ENCODE measurements around the gene SEMA5A. TPM values are rescaled to one million over a fixed set of nuclear protein-coding genes. Genes with fewer than 3 reads are reported as not detected.

The SEMA5A gene
- total RNA-seq, 1 experiment from 2014 or later = 0.15 TPM

- in situ Hi-C loops (cut with HindIII; ENCODE audit: low pct_unique_long_range_greater_than_20kb, low sequenced_read_pairs) = no loop called here
- no peak for TF ChIP-seq CTCF (IDR thresholded peaks at IDR 0.05)
- TF ChIP-seq POLR2AphosphoS5 (IDR thresholded peaks at IDR 0.05; ENCODE audit: low read depth, low read length) = no peak
- no peak for TF ChIP-seq REST (IDR thresholded peaks at IDR 0.05; ENCODE audit: insufficient read depth in 1 of 2, low read depth in 2 of 2, low read length in 1 of 2)
- TF ChIP-seq SIN3A (IDR thresholded peaks at IDR 0.05; ENCODE audit: borderline replicate concordance, insufficient read depth, low read depth, low read length) = no peak
- TF ChIP-seq TCF7L2 (IDR thresholded peaks at IDR 0.05; ENCODE audit: low read depth, low read length) = no peak
- DNase-seq (ENCODE audit: low read depth, low spot score) (no peak), ATAC-seq (no peak)
- no peaks in the 10 kb centered on the region for H3K4me1 ChIP-seq (ENCODE audit: control insufficient read depth, insufficient read depth, low read length)
- no TSS peak for BruUV-seq (replicated peaks)
- H3K4me3 ChIP-seq (ENCODE audit: low read depth in 2 of 2, low read length in 2 of 2) = no peak overlapping the region
- intact Hi-C loops (cut with micrococcal nuclease; ENCODE audit: unreplicated experiment) = no loop called here
- POLR2A ChIA-PET = no interaction called here
- no peaks in the 10 kb centered on the region for H3K27me3 ChIP-seq (ENCODE audit: control insufficient read depth, insufficient read depth, low read length)
- H3K27ac ChIP-seq (ENCODE audit: low read length) = no peak overlapping the region
- no peaks in the 10 kb centered on the region for H3K9me3 ChIP-seq (ENCODE audit: control insufficient read depth, insufficient read depth, low read depth, low read length)
- CTCF ChIA-PET = no interaction called here
- H3K36me3 ChIP-seq (ENCODE audit: control insufficient read depth, insufficient read depth, low read length) = no peaks in the 10 kb centered on the region
These were observed 442.6 kb downstream of the SEMA5A start for GRCh38 chr5:9103290-9103689.

DNA sequence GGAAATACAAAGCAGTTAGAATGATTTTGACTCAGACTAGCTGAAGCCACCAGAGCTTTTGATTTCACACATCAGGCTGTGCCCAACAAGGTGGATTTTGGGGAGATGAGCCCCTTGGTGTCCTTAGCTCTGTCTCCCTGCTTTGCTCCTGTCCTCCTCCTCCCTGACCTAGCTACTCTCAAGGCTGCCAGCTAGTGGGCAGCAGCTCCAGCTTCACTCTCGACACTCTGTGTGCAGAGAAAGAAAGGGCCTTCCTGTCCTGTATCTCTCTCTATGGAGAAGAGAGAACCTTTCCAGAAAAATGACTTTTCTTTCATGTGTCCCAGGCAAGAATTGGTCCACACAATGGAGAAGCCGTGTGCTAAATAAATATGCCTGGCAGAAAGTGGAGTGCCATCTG, 446.2 kb downstream of the SEMA5A start:
- intact Hi-C loops (cut with micrococcal nuclease; ENCODE audit: unreplicated experiment) (no loop called here), in situ Hi-C loops (cut with HindIII; ENCODE audit: low pct_unique_long_range_greater_than_20kb, low sequenced_read_pairs) (no loop called here)
- Histone ChIP-seq H3K9me3 (ENCODE audit: control insufficient read depth, insufficient read depth, low read depth, low read length) (no peaks in the 10 kb centered on the region), H3K27me3 (ENCODE audit: control insufficient read depth, insufficient read depth, low read length) (no peaks in the 10 kb centered on the region), H3K36me3 (ENCODE audit: control insufficient read depth, insufficient read depth, low read length) (no peaks in the 10 kb centered on the region), H3K27ac (ENCODE audit: low read length) (no peak overlapping the region), H3K4me1 (ENCODE audit: control insufficient read depth, insufficient read depth, low read length) (no peaks in the 10 kb centered on the region), H3K4me3 (ENCODE audit: low read depth in 2 of 2, low read length in 2 of 2) (no peak overlapping the region)
- no peak for DNase-seq (ENCODE audit: low read depth, low spot score)
- no peak for ATAC-seq
- CTCF ChIA-PET = no interaction called here
- TF ChIP-seq SIN3A (IDR thresholded peaks at IDR 0.05; ENCODE audit: borderline replicate concordance, insufficient read depth, low read depth, low read length) (no peak), TCF7L2 (IDR thresholded peaks at IDR 0.05; ENCODE audit: low read depth, low read length) (no peak), CTCF (IDR thresholded peaks at IDR 0.05) (no peak), REST (IDR thresholded peaks at IDR 0.05; ENCODE audit: insufficient read depth in 1 of 2, low read depth in 2 of 2, low read length in 1 of 2) (no peak), POLR2AphosphoS5 (IDR thresholded peaks at IDR 0.05; ENCODE audit: low read depth, low read length) (no peak)
- POLR2A ChIA-PET = no interaction called here
- no TSS peak for BruUV-seq (replicated peaks)
